Lower leg skin (tissue), 3 donors: ENCODE measurements around the gene EPHA6.

Experiments
- POLR2A ChIP-seq, 2 donors: fragments of 450-650 bp; IDR thresholded peaks; one replicate each; pipeline ENCODE4 v1.6.1; 2016 to 2017; ENCODE audit warnings: antibody characterized with exemption in 2 of 2, mild to moderate bottlenecking in 1 of 2, moderate library complexity in 1 of 2
- TF ChIP-seq, protein P1 (sequence below), 3 donors: fragments of 450-650 bp; IDR thresholded peaks; one replicate each; pipeline ENCODE4 v1.5.1; 2016; ENCODE audit warnings: antibody characterized with exemption in 3 of 3, mild to moderate bottlenecking in 3 of 3, moderate library complexity in 2 of 3

DNA sequence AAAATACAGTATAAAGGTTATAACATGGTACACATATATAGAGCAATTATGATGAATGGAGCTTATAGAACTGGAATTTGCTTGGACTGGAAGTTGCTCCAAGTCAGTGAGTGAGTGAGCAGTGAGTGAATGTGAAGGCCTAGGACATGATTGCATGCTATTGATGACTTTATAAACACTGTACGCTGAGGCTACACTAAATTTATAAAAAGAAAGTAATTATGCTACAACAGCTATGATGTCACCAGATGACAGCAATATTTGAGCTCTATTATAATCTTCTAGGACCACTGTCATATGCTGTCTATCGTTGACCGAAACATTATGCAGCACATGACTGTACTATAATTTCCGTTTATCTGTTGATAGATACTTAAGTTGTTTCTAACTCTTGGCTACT is 463.3 kb downstream of the EPHA6 start:
- TF ChIP-seq POLR2A (IDR thresholded peaks at IDR 0.05): no peak
- TF ChIP-seq, protein P1, sequence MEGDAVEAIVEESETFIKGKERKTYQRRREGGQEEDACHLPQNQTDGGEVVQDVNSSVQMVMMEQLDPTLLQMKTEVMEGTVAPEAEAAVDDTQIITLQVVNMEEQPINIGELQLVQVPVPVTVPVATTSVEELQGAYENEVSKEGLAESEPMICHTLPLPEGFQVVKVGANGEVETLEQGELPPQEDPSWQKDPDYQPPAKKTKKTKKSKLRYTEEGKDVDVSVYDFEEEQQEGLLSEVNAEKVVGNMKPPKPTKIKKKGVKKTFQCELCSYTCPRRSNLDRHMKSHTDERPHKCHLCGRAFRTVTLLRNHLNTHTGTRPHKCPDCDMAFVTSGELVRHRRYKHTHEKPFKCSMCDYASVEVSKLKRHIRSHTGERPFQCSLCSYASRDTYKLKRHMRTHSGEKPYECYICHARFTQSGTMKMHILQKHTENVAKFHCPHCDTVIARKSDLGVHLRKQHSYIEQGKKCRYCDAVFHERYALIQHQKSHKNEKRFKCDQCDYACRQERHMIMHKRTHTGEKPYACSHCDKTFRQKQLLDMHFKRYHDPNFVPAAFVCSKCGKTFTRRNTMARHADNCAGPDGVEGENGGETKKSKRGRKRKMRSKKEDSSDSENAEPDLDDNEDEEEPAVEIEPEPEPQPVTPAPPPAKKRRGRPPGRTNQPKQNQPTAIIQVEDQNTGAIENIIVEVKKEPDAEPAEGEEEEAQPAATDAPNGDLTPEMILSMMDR (IDR thresholded peaks at IDR 0.05): no peak
